CD4-positive, alpha-beta T cell treated with Interleukin-4 for 4 hours (primary cell): ENCODE data around the gene MTR.

Source experiments
- DNase-seq: peaks from one replicate; pipeline ENCODE4 v3.0.0-alpha.2; 2020

MTR gene

DNA sequence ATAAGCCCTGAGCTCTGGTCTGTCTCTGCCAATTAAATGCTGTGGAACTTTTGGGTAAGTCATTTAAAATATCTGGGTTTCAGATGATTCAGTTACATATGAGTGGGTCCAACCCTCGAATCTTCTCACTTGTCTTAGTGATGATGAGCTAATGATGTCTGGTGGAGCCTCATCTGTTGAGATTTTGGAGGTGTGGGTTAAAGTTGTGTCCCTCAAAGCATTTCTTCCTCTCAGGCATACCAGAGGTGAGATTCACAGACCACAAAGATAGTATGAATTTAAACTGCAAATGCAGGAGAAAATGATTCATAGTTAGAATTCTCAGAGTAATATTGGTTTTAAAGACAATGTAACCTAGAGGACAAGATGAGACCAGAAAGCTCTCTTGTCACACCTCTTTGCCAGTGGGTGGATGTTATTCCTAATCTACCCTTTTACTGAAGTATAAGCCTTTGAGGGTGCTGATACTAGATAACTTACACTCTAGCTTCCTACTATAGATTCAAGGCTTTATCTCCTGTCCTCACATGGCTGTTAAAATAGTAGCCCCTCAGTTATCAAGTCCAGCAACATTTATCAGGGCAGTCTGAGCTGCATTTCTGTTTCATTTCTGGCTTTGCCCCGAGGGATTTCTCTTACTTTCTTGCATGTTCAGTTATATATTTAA, 118.4 kb downstream of the MTR start:
- no peak for DNase-seq

DNA sequence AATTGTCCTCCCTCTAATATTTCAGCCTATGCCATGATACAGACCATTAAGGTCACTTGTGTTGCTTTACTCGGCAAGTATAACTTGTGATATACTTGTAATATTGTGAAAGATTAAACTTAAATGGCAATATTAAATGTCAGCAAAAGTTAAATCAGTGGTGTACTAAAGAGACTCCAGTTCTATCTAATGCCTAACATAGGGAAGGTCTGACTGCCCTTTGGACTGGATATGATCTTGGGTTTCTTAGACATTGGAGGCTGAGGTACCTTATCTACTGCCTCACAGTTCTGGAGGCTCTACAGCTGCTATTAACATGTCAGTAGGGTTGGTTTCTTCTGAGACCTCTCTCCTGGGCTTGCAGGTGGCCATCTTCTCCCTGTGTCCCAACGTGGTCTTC, 119.3 kb downstream of the MTR start:
- DNase-seq, result no peak

GRCh38 chr1:236916131-236916800, 121.2 kb downstream of the MTR start:
- DNase-seq, result no peak

GRCh38 chr1:236917448-236917847, 122.4 kb downstream of the MTR start:
- no peak for DNase-seq

DNA sequence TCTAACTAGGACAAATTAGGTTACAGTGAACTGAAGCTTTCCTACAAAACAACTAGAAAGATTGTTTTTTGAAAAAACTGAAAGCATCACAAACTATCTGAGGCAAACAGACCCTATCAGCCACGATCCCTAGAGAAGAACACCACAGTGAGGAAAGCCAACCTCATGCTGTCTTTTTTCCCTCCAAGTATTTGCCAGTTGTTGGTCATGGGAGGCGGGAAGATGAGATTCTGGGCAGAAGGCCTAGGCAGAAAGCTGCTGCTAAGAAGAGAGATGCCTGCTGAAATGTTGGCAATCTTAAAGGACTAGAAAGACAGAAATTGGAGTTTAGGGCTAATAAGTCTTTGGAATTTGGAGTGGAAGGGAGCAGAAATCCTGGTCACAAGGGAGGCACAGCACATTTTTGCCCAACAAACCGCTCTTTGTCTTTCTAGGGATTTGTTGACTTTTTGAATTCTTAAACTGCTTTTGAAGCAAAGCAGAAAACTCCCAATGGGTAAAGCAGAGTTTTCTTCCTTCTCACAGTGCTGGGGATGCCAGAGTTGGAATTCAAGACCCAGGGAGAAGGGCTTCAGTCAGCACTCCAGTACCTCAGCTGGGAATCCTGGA, 125.3 kb downstream of the MTR start:
- DNase-seq, result no peak

DNA sequence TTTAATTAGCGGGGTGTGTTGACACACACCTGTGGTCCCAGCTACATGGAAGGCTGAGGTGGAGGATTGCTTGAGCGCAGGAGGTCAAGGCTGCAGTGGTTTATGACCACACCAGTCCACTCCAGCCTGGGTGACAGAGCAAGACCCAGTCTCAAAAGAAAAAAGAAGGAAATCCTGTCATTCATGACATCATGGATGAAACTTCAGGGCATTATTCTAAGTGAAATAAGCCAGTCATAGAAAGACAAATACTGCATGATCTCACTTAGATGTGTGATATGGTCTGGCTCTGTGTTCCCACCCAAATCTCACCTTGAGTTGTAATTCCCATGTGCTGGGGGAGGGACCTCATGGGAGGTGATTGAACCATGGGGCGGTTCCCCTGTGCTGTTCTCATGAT, 126.5 kb downstream of the MTR start:
- no peak for DNase-seq

GRCh38 chr1:236922190-236922589, 127.1 kb downstream of the MTR start:
- DNase-seq, result no peak

GRCh38 chr1:236925386-236925785, 130.3 kb downstream of the MTR start:
- no peak for DNase-seq

- no peak for DNase-seq
Observed at GRCh38 chr1:236930503-236930902, 135.4 kb downstream of the MTR start.

DNA sequence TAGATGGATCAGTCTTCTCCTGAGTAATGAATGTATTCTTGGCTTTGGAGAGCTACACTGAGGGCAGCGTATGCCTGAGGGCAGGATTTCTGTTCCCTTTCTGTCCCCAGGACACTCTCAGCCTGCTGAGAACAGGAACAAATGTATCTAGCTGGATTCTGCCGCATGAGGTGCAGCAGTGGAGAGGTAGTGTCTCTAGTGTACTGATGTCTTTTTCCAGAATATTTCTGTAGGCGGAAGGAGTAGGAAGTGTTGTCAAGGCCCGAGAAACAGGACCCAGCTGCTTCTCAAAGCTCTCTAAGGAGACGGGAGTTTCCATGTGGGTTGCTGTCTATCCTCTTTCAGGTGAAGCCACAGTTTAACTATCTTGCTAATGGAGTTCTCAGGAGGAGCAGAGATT, 143.7 kb downstream of the MTR start:
- no peak for DNase-seq

GRCh38 chr1:236942431-236942830, 147.3 kb downstream of the MTR start:
- no peak for DNase-seq

GRCh38 chr1:236944556-236944955, 149.5 kb downstream of the MTR start:
- no peak for DNase-seq

- DNase-seq, result no peak
Observed at GRCh38 chr1:236945002-236945401, 149.9 kb downstream of the MTR start.

- DNase-seq, result no peak
Observed at GRCh38 chr1:236947794-236948193, 152.7 kb downstream of the MTR start.

GRCh38 chr1:236948381-236948780, 153.3 kb downstream of the MTR start:
- no peak for DNase-seq

- DNase-seq, result no peak
Observed at GRCh38 chr1:236948996-236949395, 153.9 kb downstream of the MTR start.

DNA sequence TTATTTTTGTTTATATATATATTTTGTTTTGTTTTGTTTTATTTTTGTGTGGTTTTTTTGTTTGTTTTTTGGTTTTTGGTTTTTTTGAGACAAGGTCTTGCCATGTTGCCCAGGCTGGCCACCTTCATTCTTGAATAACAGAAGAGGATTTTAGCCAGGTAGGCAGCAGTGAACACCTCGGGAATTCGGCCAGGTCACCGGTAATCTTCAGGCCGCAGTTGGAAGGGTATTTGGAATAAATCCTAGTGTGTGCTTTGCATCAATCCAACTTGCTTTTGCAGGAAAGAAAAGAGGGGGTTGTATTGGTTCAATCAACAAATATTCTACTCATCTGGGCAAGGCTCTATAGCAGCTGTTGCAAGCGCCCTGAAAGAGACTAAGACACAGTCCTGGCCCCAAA, 155.3 kb downstream of the MTR start:
- no peak for DNase-seq

- no peak for DNase-seq
Observed at GRCh38 chr1:236951672-236952071, 156.6 kb downstream of the MTR start.

- no peak for DNase-seq
Observed at GRCh38 chr1:236952246-236953003, 157.3 kb downstream of the MTR start.

DNA sequence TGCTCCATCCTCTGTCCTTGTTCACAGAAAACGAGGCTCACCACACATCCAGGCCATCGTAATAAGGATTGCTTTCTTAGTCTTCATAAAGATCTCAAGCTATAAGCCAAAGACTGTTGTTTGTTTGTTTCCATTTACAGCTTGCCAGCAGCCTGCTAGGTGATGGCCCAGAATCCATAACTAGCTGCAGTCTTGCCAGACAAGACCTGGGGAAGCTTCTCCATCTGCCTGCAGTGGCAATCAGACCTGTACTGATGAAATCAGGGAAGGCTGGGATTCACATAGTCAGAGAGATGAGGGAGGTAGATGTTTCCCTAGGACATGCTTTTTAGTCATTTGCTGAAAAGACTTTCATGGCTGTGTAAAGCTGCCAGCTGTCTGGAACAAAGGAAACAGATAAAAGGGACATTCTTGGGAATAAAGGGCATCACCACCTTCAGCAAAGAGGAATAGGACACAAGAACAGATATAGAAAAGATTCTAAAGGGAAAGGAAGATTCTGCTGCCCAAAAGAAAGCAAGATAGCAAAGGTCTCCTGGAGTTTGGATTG, 158.1 kb downstream of the MTR start:
- DNase-seq, result no peak
